Gastrocnemius medialis (tissue), 4 donors: ENCODE results near the gene MGST3.

Experiments used
- CTCF ChIP-seq, 5 experiments: fragments of 450-650 bp in 3 of 5; fragments of 200-600 bp in 2 of 5; sonication (generic) in 2 of 5; IDR thresholded peaks in 4 of 5; conservative IDR thresholded peaks in 1 of 5; 1 replicate in 4 of 5; 2 replicates in 1 of 5; pipeline ENCODE4 v1.5.1; 2016 to 2019; ENCODE audit warnings: antibody characterized with exemption in 5 of 5, mild to moderate bottlenecking in 3 of 5, moderate library complexity in 3 of 5
- POLR2A ChIP-seq, 2 donors: fragments of 450-650 bp; IDR thresholded peaks; one replicate each; pipeline ENCODE4 v1.6.1; 2017; ENCODE audit warnings: antibody characterized with exemption in 2 of 2, mild to moderate bottlenecking in 2 of 2, moderate library complexity in 2 of 2

- no peak for TF ChIP-seq POLR2A (IDR thresholded peaks at IDR 0.05)
- no peak for TF ChIP-seq CTCF (IDR thresholded peaks at IDR 0.05 in 4 of 5, conservative IDR thresholded peaks at IDR 0.05 in 1 of 5)
Observed at GRCh38 chr1:165647970-165648369, 16.9 kb downstream of the MGST3 start.
